Activated CD8-positive, alpha-beta memory T cell treated with anti-CD3 and anti-CD28 coated beads, Interleukin-2, amount 10 ng/mL, durations not matched to agents 7 days and 5 days (primary cell): ENCODE results near the gene HACD4. TPM values are rescaled to one million over a fixed set of nuclear protein-coding genes. Genes with fewer than 3 reads are reported as not detected.
A peak's percentile ranks its signal among the peaks of the same experiment; 100 is the strongest.

Experiments used
- ATAC-seq: fragments of 150-1000 bp; cut with Tn5 transposase; one replicate; pipeline ENCODE4 v1.10.0; 2021; ENCODE audit warnings: moderate library complexity
- CTCF ChIA-PET: fragments of 350-600 bp; sonication (Branson Sonifier 250); formaldehyde crosslinking; loops from one replicate; lab custom pipeline; 2021; ENCODE audit warnings: antibody characterized with exemption; lab: Charles Lee
- DNase-seq: peaks from one replicate; pipeline ENCODE4 v3.0.0-alpha.2; 2020
- H3K27ac Mint-ChIP-seq: one replicate; pipeline ENCODE4 v1.8.0; 2021; ENCODE audit warnings: mild to moderate bottlenecking, mixed read lengths
- H3K27me3 Mint-ChIP-seq: one replicate; pipeline ENCODE4 v1.8.0; 2021; ENCODE audit warnings: mixed read lengths
- H3K36me3 Mint-ChIP-seq: one replicate; pipeline ENCODE4 v1.8.0; 2021; ENCODE audit warnings: mild to moderate bottlenecking, mixed read lengths
- H3K4me1 Mint-ChIP-seq: one replicate; pipeline ENCODE4 v1.8.0; 2021; ENCODE audit warnings: mixed read lengths
- H3K4me3 Mint-ChIP-seq: one replicate; pipeline ENCODE4 v1.8.0; 2021; ENCODE audit warnings: mild to moderate bottlenecking, moderate library complexity, mixed read lengths
- H3K9me3 Mint-ChIP-seq: one replicate; pipeline ENCODE4 v1.8.0; 2022; ENCODE audit warnings: low read depth, mixed read lengths
- total RNA-seq, 2 experiments: library from RNA; stranded (reverse); gene quantifications; one replicate each; pipeline ENCODE4 v1.2.3, GENCODE V29; 2021

Gene HACD4, protein sequence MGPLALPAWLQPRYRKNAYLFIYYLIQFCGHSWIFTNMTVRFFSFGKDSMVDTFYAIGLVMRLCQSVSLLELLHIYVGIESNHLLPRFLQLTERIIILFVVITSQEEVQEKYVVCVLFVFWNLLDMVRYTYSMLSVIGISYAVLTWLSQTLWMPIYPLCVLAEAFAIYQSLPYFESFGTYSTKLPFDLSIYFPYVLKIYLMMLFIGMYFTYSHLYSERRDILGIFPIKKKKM
- 10 to 100 TPM; 10.1 to 12.9 TPM for total RNA-seq

DNA sequence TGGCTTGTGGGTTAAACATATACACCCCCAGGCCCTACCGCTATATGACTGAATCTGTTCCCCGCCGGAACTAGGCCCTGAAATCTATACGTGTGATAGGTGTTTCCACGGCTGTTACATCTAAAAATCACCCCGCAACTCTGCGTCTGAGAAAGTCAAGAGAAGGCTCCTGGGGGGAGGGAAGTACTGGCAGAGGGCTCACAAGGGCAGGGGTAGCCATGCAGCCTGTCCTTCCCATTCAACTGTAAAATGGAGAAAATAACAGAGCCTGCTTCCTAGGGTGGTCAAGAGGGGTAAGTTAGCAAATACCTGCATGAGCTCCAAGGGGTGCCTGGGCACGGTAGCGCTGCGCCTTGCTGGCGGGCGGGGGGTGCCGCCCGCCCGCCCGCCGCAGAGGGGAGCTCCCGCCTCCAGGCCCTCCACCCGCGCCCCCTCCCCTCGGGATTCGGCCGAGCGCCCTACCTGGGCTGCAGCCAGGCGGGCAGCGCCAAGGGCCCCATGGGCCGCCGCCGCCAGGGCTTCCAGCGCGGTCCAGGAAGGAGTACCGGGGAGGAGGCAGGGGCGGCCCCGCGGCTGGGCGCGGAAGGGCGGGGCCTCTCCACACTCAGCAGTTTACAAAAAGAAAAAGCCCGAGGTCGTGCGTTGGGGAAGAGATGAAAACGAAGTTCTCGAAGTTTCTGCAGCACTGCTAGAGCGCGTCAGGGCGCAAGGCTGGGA lies at the start of gene HACD4:
Gene HACD4, minus strand, starts transcription at position 550 of the 717 bp plus-strand sequence. Its CDS starts 50 bp downstream, at position 500.
- Mint-ChIP-seq H3K36me3 (peaks cover 23% of the 10 kb centered on the region), H3K4me1 (peaks cover 23% of the 10 kb centered on the region), H3K27ac (peak within 1 kb of the TSS; percentile 87), H3K27me3 (no peaks in the 10 kb centered on the region), H3K4me3 (peak within 1 kb of the TSS; percentile 57), H3K9me3 (no peaks in the 10 kb centered on the region)
- DNase-seq (peak; percentile 80), ATAC-seq (peak; percentile 90)
- CTCF ChIA-PET, result interaction anchor here (0.6 to 1.3 kb wide), 7 partner anchors 8 to 409 kb away, joined by 3 to 5 read pairs (median 3); partner anchors contain the start of gene MLLT3

GRCh38 chr9:21080793-21081192 lies 49.4 kb upstream of the HACD4 start:
- Mint-ChIP-seq H3K27me3 (peaks cover 5% of the 10 kb centered on the region), H3K9me3 (no peaks in the 10 kb centered on the region), H3K36me3 (peaks cover 12% of the 10 kb centered on the region), H3K4me1 (peaks cover 27% of the 10 kb centered on the region), H3K27ac (no peak overlapping the region), H3K4me3 (no peak overlapping the region)
- DNase-seq, result no peak
- CTCF ChIA-PET, result interaction anchor here (1.0 to 1.9 kb wide), 2 partner anchors 20 to 30 kb away, joined by 3 to 4 read pairs; no protein-coding TSS in a partner anchor
- no peak for ATAC-seq

- H3K27me3 Mint-ChIP-seq, result peaks cover 7% of the 10 kb centered on the region
- CTCF ChIA-PET, result interaction anchor here (0.6 to 3.1 kb wide), 10 partner anchors 11 to 138 kb away, joined by 3 to 20 read pairs (median 4); partner anchors contain the start of gene HACD4
- H3K4me1 Mint-ChIP-seq, result peaks cover 27% of the 10 kb centered on the region
- peak; percentile 54 for ATAC-seq
- DNase-seq, result no peak
- H3K27ac Mint-ChIP-seq, result peak overlapping the region; percentile 12
- no peak overlapping the region for H3K4me3 Mint-ChIP-seq
- H3K9me3 Mint-ChIP-seq, result no peaks in the 10 kb centered on the region
- peaks cover 7% of the 10 kb centered on the region for H3K36me3 Mint-ChIP-seq
These were observed 47.3 kb upstream of the HACD4 start for GRCh38 chr9:21078702-21079101.

GRCh38 chr9:21077781-21078180 lies 46.3 kb upstream of the HACD4 start, which contains the start of gene IFNB1:
TSS of gene IFNB1 (minus strand) at chr9:21077942. CDS start at chr9:21077869, 73 bp downstream.
- H3K27ac Mint-ChIP-seq, result peak within 1 kb of the TSS; percentile 12
- H3K27me3 Mint-ChIP-seq, result peaks cover 10% of the 10 kb centered on the region
- peaks cover 25% of the 10 kb centered on the region for H3K4me1 Mint-ChIP-seq
- H3K36me3 Mint-ChIP-seq, result peaks cover 7% of the 10 kb centered on the region
- no peaks in the 10 kb centered on the region for H3K9me3 Mint-ChIP-seq
- H3K4me3 Mint-ChIP-seq, result no peak within 1 kb of the TSS
- CTCF ChIA-PET, result interaction anchor here (1.2 to 3.1 kb wide), 5 partner anchors 19 to 47 kb away, joined by 3 to 20 read pairs (median 5); partner anchors contain the start of gene HACD4
- DNase-seq (no peak), ATAC-seq (no peak)

GRCh38 chr9:21075484-21075883 lies 44.0 kb upstream of the HACD4 start:
- peaks cover 10% of the 10 kb centered on the region for H3K27me3 Mint-ChIP-seq
- CTCF ChIA-PET, result interaction anchor here (0.9 to 1.5 kb wide), 2 partner anchors 9 to 35 kb away, joined by 3 to 4 read pairs; no protein-coding TSS in a partner anchor
- no peak overlapping the region for H3K4me3 Mint-ChIP-seq
- peaks cover 7% of the 10 kb centered on the region for H3K4me1 Mint-ChIP-seq
- H3K27ac Mint-ChIP-seq, result no peak overlapping the region
- H3K36me3 Mint-ChIP-seq, result peaks cover 7% of the 10 kb centered on the region
- H3K9me3 Mint-ChIP-seq, result no peaks in the 10 kb centered on the region
- ATAC-seq (no peak), DNase-seq (no peak)

DNA sequence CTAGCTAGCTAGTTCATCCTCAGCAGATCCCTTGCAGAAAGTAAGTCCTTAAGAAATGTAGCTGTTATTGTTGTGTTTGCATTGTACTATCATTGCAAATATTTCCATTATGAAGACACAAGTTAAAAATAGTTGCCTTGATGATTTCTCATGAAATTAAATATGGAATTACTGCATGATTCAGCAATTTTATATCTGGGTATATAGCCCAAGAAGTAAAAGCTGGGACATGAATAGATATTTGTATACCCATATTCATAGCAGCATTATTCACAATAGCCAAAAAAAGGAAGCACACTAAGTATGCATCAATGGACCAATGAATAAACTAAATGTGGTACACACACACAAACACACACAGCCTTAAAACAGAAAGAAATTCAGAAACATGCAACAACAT lies 39.5 kb upstream of the HACD4 start:
- peaks cover 5% of the 10 kb centered on the region for H3K27me3 Mint-ChIP-seq
- no peak for ATAC-seq
- no peaks in the 10 kb centered on the region for H3K4me1 Mint-ChIP-seq
- no peak overlapping the region for H3K4me3 Mint-ChIP-seq
- no peak overlapping the region for H3K27ac Mint-ChIP-seq
- H3K9me3 Mint-ChIP-seq, result no peaks in the 10 kb centered on the region
- DNase-seq, result no peak
- CTCF ChIA-PET, result no interaction called here
- H3K36me3 Mint-ChIP-seq, result no peaks in the 10 kb centered on the region

GRCh38 chr9:21070171-21070571 lies 38.7 kb upstream of the HACD4 start:
- no peak for DNase-seq
- Mint-ChIP-seq H3K9me3 (no peaks in the 10 kb centered on the region), H3K27ac (no peak overlapping the region), H3K4me3 (no peak overlapping the region), H3K36me3 (no peaks in the 10 kb centered on the region), H3K27me3 (peaks cover 5% of the 10 kb centered on the region), H3K4me1 (no peaks in the 10 kb centered on the region)
- CTCF ChIA-PET, result no interaction called here
- ATAC-seq, result no peak

DNA sequence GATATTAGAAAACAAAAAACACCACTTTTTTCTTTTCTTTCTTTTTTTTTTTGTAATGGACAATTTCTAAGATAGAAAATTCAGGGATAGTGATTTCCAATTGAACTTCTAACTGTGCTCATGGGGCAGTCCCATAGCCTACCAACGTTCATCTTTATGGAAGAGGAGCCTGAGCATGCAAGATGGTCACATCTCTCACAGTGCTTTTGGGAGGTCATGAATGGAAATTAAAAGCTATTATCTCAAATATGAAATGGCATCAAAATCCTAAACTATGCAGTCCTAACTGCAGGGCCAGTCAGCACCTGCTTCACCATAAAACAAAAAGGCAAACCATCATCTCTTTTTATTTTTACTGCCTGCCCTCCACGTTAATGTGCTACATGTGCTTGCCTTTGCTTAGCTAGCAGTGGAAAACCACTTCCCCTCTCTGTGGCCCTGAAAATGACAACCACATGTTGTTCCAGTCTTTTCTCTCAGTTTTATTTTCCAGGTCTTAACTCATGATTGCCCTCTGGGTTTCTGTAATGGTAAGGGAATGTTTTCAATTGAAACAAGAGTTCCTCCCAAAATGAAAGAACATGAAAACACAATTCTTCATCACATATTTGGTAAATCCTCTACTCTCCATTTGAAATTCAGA lies 29.6 kb upstream of the HACD4 start:
- CTCF ChIA-PET, result interaction anchor here (0.6 to 1.5 kb wide), 5 partner anchors 20 to 120 kb away, joined by 3 to 4 read pairs (median 3); no protein-coding TSS in a partner anchor
- peaks cover 11% of the 10 kb centered on the region for H3K36me3 Mint-ChIP-seq

GRCh38 chr9:21056931-21057330 lies 25.5 kb upstream of the HACD4 start:
- peaks cover 2% of the 10 kb centered on the region for H3K9me3 Mint-ChIP-seq
- no peak overlapping the region for H3K4me3 Mint-ChIP-seq
- peaks cover 18% of the 10 kb centered on the region for H3K4me1 Mint-ChIP-seq
- DNase-seq, result no peak
- H3K27me3 Mint-ChIP-seq, result no peaks in the 10 kb centered on the region
- peaks cover 13% of the 10 kb centered on the region for H3K36me3 Mint-ChIP-seq
- CTCF ChIA-PET, result no interaction called here
- no peak overlapping the region for H3K27ac Mint-ChIP-seq
- ATAC-seq, result no peak

More for the DNA sequence above, 29.6 kb upstream of the HACD4 start:
- H3K4me3 Mint-ChIP-seq, result no peak overlapping the region
- no peaks in the 10 kb centered on the region for H3K27me3 Mint-ChIP-seq
- peaks cover 18% of the 10 kb centered on the region for H3K4me1 Mint-ChIP-seq
- peaks cover 2% of the 10 kb centered on the region for H3K9me3 Mint-ChIP-seq
- peak overlapping the region; percentile 61 for H3K27ac Mint-ChIP-seq
- DNase-seq (peak; percentile 65), ATAC-seq (peak; percentile 74)

DNA sequence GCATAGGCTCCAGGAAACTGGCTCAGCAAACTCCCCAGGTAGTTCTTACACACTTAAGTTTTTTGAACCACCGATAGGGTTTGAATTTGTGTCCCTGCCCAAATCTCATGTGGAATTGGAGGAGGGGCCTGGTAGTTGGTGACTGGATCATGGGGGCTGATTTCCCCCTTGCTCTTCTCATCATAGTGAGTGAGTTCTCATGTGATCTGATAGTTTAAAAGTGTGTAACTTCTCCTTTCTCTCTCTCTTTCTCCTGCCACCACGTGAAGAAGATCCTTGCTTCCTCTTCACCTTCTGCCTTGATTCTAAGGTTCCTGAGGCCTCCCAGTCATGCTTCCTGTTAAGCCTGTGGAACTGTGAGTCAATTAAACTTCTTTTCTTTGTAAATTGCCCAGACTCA lies 22.4 kb upstream of the HACD4 start:
- ATAC-seq (no peak), DNase-seq (no peak)
- no peak overlapping the region for H3K27ac Mint-ChIP-seq
- peaks cover 7% of the 10 kb centered on the region for H3K36me3 Mint-ChIP-seq
- no peaks in the 10 kb centered on the region for H3K4me1 Mint-ChIP-seq
- CTCF ChIA-PET, result no interaction called here
- H3K9me3 Mint-ChIP-seq, result no peaks in the 10 kb centered on the region
- no peaks in the 10 kb centered on the region for H3K27me3 Mint-ChIP-seq
- no peak overlapping the region for H3K4me3 Mint-ChIP-seq

DNA sequence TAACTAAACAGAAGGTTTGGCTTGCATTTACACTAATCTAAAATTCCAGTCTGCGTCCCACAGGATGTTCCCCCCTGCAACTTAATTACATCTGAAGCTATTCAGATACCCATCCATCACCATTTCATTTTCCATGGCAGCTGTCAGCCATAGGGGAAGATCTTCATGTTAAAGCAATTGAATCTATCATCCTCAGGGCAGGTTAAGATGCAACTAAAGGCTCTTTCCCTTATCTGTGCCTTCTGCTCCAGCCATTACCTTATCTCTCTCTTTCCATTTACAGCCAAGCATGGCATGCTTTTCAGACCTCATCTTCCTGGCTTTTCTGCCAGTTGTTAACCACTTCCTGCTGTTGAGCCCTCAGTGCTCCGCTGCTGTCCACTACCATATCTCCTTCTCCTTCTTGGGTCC lies 15.8 kb upstream of the HACD4 start:
- CTCF ChIA-PET, result no interaction called here
- no peak overlapping the region for H3K27ac Mint-ChIP-seq
- H3K36me3 Mint-ChIP-seq, result peaks cover 1% of the 10 kb centered on the region
- no peaks in the 10 kb centered on the region for H3K9me3 Mint-ChIP-seq
- H3K4me3 Mint-ChIP-seq, result no peak overlapping the region
- no peak for DNase-seq
- peaks cover 7% of the 10 kb centered on the region for H3K4me1 Mint-ChIP-seq
- ATAC-seq, result no peak
- H3K27me3 Mint-ChIP-seq, result no peaks in the 10 kb centered on the region

GRCh38 chr9:21043841-21044240 lies 12.4 kb upstream of the HACD4 start:
- CTCF ChIA-PET, result no interaction called here
- Mint-ChIP-seq H3K36me3 (peaks cover 5% of the 10 kb centered on the region), H3K9me3 (no peaks in the 10 kb centered on the region), H3K4me3 (no peak overlapping the region), H3K27me3 (no peaks in the 10 kb centered on the region), H3K4me1 (peaks cover 12% of the 10 kb centered on the region), H3K27ac (no peak overlapping the region)
- no peak for DNase-seq
- no peak for ATAC-seq

DNA sequence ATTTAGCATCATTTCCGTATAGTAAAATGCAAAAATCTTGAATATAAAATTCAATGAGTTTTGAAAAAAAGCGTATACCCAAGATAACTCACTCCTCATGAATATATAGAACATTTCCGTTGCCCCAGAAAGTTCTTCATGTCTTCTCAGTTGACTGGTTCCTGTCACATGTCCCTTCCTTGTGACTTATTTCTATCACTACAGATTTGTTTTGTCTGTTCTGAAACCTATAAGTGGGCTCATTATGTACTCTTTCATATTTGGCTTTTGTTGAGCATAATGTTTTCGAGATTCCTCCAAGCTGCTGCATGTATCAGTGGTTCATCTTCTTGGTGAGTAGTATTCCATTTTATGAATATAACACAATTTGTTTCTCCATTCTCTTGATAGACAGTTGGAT lies 11.0 kb upstream of the HACD4 start:
- CTCF ChIA-PET, result no interaction called here
- H3K4me3 Mint-ChIP-seq, result no peak overlapping the region

More for the DNA sequence above, 11.0 kb upstream of the HACD4 start:
- no peaks in the 10 kb centered on the region for H3K9me3 Mint-ChIP-seq
- peaks cover 9% of the 10 kb centered on the region for H3K4me1 Mint-ChIP-seq
- DNase-seq, result no peak
- H3K36me3 Mint-ChIP-seq, result peaks cover 5% of the 10 kb centered on the region
- no peak overlapping the region for H3K27ac Mint-ChIP-seq
- no peaks in the 10 kb centered on the region for H3K27me3 Mint-ChIP-seq
- ATAC-seq, result no peak
